GM12875 (cell line): ENCODE data around the gene USP38.

Experiments
- H3K4me3 ChIP-seq: one replicate; pipeline ENCODE4 v1.5.1; 2011; ENCODE audit warnings: low read depth, low read length, control low read depth
- CTCF ChIP-seq: IDR thresholded peaks from 2 replicates; pipeline ENCODE4 v1.5.1; 2011; ENCODE audit warnings: low read depth, mild to moderate bottlenecking, control low read depth, inconsistent platforms, low read length, moderate library complexity, borderline replicate concordance; ENCODE audit not compliant: insufficient read depth

USP38 gene

GRCh38 chr4:143207555-143207954, 22.8 kb downstream of the USP38 start:
- TF ChIP-seq CTCF = no peak
- H3K4me3 ChIP-seq = no peak overlapping the region

- no peak overlapping the region for H3K4me3 ChIP-seq
Measured at GRCh38 chr4:143212566-143212965, 27.8 kb downstream of the USP38 start.

GRCh38 chr4:143215873-143216272, 31.2 kb downstream of the USP38 start:
- no peak overlapping the region for H3K4me3 ChIP-seq
- TF ChIP-seq CTCF = no peak

More at GRCh38 chr4:143212566-143212965, 27.8 kb downstream of the USP38 start:
- TF ChIP-seq CTCF = no peak

GRCh38 chr4:143224255-143224654, 39.5 kb downstream of the USP38 start:
- H3K4me3 ChIP-seq = no peak overlapping the region

GRCh38 chr4:143225167-143225566, 40.5 kb downstream of the USP38 start:
- no peak overlapping the region for H3K4me3 ChIP-seq
- no peak for TF ChIP-seq CTCF

More at GRCh38 chr4:143224255-143224654, 39.5 kb downstream of the USP38 start:
- TF ChIP-seq CTCF = no peak

- no peak for TF ChIP-seq CTCF
Measured at GRCh38 chr4:143230683-143231082, 46.0 kb downstream of the USP38 start.

GRCh38 chr4:143232277-143232676, 47.6 kb downstream of the USP38 start:
- TF ChIP-seq CTCF = no peak
- no peak overlapping the region for H3K4me3 ChIP-seq

More at GRCh38 chr4:143230683-143231082, 46.0 kb downstream of the USP38 start:
- no peak overlapping the region for H3K4me3 ChIP-seq
